ENCODE data around the gene SDHB.

Gene SDHB

GRCh38 chr1:17061892-17062291, 8.1 kb upstream of the SDHB start:
- Histone ChIP-seq H3K4me1 (ENCODE audit: control insufficient read depth, insufficient read depth, low read length) (no peaks in the 10 kb centered on the region), H3K4me3 (ENCODE audit: low read depth, low read length) (no peak overlapping the region), H3K9me3 (ENCODE audit: control insufficient read depth, insufficient read depth, low read depth, low read length) (no peaks in the 10 kb centered on the region), H3K27ac (ENCODE audit: extremely low read depth, low read depth, low read length) (no peak overlapping the region), H3K36me3 (ENCODE audit: control insufficient read depth in 2 of 2, insufficient read depth in 1 of 2, low read length in 2 of 2) (no peaks in the 10 kb centered on the region)
- ChIA-PET POLR2A (no interaction called here), CTCF (interaction anchor here (0.8 to 3.4 kb wide), 7 partner anchors 13 to 345 kb away, joined by 3 to 17 read pairs (median 4); no protein-coding TSS in a partner anchor)
- TF ChIP-seq HOXA7 (CRISPR knock-in tag; IDR thresholded peaks at IDR 0.05; ENCODE audit: borderline replicate concordance): no peak
- TF ChIP-seq, protein P1, sequence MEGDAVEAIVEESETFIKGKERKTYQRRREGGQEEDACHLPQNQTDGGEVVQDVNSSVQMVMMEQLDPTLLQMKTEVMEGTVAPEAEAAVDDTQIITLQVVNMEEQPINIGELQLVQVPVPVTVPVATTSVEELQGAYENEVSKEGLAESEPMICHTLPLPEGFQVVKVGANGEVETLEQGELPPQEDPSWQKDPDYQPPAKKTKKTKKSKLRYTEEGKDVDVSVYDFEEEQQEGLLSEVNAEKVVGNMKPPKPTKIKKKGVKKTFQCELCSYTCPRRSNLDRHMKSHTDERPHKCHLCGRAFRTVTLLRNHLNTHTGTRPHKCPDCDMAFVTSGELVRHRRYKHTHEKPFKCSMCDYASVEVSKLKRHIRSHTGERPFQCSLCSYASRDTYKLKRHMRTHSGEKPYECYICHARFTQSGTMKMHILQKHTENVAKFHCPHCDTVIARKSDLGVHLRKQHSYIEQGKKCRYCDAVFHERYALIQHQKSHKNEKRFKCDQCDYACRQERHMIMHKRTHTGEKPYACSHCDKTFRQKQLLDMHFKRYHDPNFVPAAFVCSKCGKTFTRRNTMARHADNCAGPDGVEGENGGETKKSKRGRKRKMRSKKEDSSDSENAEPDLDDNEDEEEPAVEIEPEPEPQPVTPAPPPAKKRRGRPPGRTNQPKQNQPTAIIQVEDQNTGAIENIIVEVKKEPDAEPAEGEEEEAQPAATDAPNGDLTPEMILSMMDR (tag by site-specific recombination; IDR thresholded peaks at IDR 0.05): no peak
- TF ChIP-seq ZNF501 (tag by site-specific recombination; IDR thresholded peaks at IDR 0.05): no peak
- no peak for TF ChIP-seq ZBTB44 (tag by site-specific recombination; IDR thresholded peaks at IDR 0.05)
- no peak for TF ChIP-seq ZNF580 (tag by site-specific recombination; IDR thresholded peaks at IDR 0.05)
- no peak for TF ChIP-seq ZNF174 (tag by site-specific recombination; IDR thresholded peaks at IDR 0.05)
- TF ChIP-seq ZNF202 (tag by site-specific recombination; IDR thresholded peaks at IDR 0.05; ENCODE audit: borderline replicate concordance): no peak
- no peak for TF ChIP-seq REST (tag by site-specific recombination; IDR thresholded peaks at IDR 0.05)
- TF ChIP-seq, protein P2, sequence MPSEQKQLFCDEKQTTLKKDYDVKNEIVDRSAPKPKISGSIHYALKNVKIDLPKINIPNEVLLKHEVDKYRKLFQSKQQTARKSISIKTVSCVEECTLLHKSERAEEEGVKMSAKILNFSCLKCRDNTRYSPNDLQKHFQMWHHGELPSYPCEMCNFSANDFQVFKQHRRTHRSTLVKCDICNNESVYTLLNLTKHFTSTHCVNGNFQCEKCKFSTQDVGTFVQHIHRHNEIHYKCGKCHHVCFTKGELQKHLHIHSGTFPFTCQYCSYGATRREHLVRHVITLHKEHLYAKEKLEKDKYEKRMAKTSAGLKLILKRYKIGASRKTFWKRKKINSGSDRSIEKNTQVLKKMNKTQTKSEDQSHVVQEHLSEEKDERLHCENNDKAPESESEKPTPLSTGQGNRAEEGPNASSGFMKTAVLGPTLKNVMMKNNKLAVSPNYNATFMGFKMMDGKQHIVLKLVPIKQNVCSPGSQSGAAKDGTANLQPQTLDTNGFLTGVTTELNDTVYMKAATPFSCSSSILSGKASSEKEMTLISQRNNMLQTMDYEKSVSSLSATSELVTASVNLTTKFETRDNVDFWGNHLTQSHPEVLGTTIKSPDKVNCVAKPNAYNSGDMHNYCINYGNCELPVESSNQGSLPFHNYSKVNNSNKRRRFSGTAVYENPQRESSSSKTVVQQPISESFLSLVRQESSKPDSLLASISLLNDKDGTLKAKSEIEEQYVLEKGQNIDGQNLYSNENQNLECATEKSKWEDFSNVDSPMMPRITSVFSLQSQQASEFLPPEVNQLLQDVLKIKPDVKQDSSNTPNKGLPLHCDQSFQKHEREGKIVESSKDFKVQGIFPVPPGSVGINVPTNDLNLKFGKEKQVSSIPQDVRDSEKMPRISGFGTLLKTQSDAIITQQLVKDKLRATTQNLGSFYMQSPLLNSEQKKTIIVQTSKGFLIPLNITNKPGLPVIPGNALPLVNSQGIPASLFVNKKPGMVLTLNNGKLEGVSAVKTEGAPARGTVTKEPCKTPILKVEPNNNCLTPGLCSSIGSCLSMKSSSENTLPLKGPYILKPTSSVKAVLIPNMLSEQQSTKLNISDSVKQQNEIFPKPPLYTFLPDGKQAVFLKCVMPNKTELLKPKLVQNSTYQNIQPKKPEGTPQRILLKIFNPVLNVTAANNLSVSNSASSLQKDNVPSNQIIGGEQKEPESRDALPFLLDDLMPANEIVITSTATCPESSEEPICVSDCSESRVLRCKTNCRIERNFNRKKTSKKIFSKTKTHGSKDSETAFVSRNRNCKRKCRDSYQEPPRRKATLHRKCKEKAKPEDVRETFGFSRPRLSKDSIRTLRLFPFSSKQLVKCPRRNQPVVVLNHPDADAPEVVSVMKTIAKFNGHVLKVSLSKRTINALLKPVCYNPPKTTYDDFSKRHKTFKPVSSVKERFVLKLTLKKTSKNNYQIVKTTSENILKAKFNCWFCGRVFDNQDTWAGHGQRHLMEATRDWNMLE (tag by site-specific recombination; conservative IDR thresholded peaks at IDR 0.05; ENCODE audit: low read depth): no peak

DNA sequence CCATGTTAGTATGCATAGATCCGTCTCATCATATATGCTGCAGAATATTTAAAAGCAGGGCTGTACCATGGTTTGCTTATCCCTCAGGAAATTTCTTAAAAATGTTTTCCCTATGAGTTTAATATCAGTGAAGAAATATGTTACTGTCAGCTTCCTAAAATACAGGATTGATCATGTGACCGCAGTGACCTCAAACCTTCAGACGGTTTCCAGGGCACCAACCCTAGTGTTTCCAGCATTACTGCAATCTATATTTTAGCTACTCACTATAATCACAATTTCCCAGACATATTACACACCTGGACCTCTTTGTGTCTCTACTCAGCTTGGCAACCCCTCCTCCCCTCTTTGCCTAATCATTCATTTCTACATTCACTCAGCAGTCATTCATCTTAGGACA, 7.7 kb upstream of the SDHB start:
- no peak overlapping the region for H3K27ac ChIP-seq (ENCODE audit: extremely low read depth, low read depth, low read length)
- no peaks in the 10 kb centered on the region for H3K9me3 ChIP-seq (ENCODE audit: control insufficient read depth, insufficient read depth, low read depth, low read length)
- no peaks in the 10 kb centered on the region for H3K4me1 ChIP-seq (ENCODE audit: control insufficient read depth, insufficient read depth, low read length)
- TF ChIP-seq ZFP3 (tag by site-specific recombination; IDR thresholded peaks at IDR 0.05; ENCODE audit: low read depth): no peak
- no peak overlapping the region for H3K4me3 ChIP-seq (ENCODE audit: low read depth, low read length)
- H3K36me3 ChIP-seq (ENCODE audit: control insufficient read depth in 2 of 2, insufficient read depth in 1 of 2, low read length in 2 of 2): no peaks in the 10 kb centered on the region
- ChIA-PET POLR2A (no interaction called here), CTCF (interaction anchor here (0.6 to 3.4 kb wide), 9 partner anchors 13 to 400 kb away, joined by 3 to 17 read pairs (median 5); no protein-coding TSS in a partner anchor)

Data from HEK293 (cell line).